HG03108 (cell line): ENCODE data around the gene DMXL2.
A peak's percentile ranks its signal among the peaks of the same experiment; 100 is the strongest.
"Not testable (repeated sequence)": the region's sequence is repeated elsewhere in the genome, so short reads cannot be mapped to it uniquely, and the experiment has no call there.

Experiments
- ATAC-seq: cut with Tn5 transposase; IDR thresholded peaks from one replicate; pipeline ENCODE4 v1.9.1; 2021; ENCODE audit warnings: moderate library complexity; ENCODE audit not compliant: unreplicated experiment

Gene DMXL2

GRCh38 chr15:51622604-51623370 is at the start of gene DMXL2:
Gene DMXL2, minus strand, starts transcription at chr15:51622771. Its CDS starts 226 bp downstream, at chr15:51622545.
- ATAC-seq: peak; percentile 22

GRCh38 chr15:51672155-51672687 is 49.6 kb upstream of the DMXL2 start:
- ATAC-seq: no peak

- no peak for ATAC-seq
These were observed 46.8 kb upstream of the DMXL2 start for GRCh38 chr15:51669381-51669780.

GRCh38 chr15:51668446-51668845 is 45.9 kb upstream of the DMXL2 start:
- no peak for ATAC-seq

- ATAC-seq: no peak
These were observed 44.9 kb upstream of the DMXL2 start for GRCh38 chr15:51667478-51667877.

GRCh38 chr15:51661072-51661471 is 38.5 kb upstream of the DMXL2 start:
- ATAC-seq: no peak

- ATAC-seq: no peak
These were observed 36.1 kb upstream of the DMXL2 start for GRCh38 chr15:51658664-51659063.

- ATAC-seq: not testable (repeated sequence)
These were observed 33.0 kb upstream of the DMXL2 start for GRCh38 chr15:51655401-51656057.

GRCh38 chr15:51652084-51652668 is 29.6 kb upstream of the DMXL2 start:
- ATAC-seq: no peak

- ATAC-seq: no peak
These were observed 27.3 kb upstream of the DMXL2 start for GRCh38 chr15:51649659-51650521.

- ATAC-seq: not testable (repeated sequence)
These were observed 26.1 kb upstream of the DMXL2 start for GRCh38 chr15:51648643-51649042.

GRCh38 chr15:51648101-51648500 is 25.5 kb upstream of the DMXL2 start:
- not testable (repeated sequence) for ATAC-seq

GRCh38 chr15:51647128-51647562 is 24.6 kb upstream of the DMXL2 start:
- no peak for ATAC-seq

GRCh38 chr15:51642696-51643095 is 20.1 kb upstream of the DMXL2 start:
- ATAC-seq: no peak

GRCh38 chr15:51641490-51642130 is 19.0 kb upstream of the DMXL2 start:
- no peak for ATAC-seq

- no peak for ATAC-seq
These were observed 12.1 kb upstream of the DMXL2 start for GRCh38 chr15:51634591-51635198.

- no peak for ATAC-seq
These were observed 7.0 kb upstream of the DMXL2 start for GRCh38 chr15:51629612-51630011.

- ATAC-seq: peak; percentile 27
These were observed 2.7 kb upstream of the DMXL2 start for GRCh38 chr15:51625236-51625635.

- no peak for ATAC-seq
These were observed 1.5 kb upstream of the DMXL2 start for GRCh38 chr15:51624022-51624421.
